A204.1 (cell line): ENCODE results near the gene FXYD7.
"Not testable (repeated sequence)": the region's sequence is repeated elsewhere in the genome, so short reads cannot be mapped to it uniquely, and the experiment has no call there.

Experiments
- FAIRE-seq: peaks from 2 replicates; lab custom pipeline; 2012; peaks lifted over from hg19 to GRCh38; lab: Jason Lieb, UNC

The FXYD7 gene

GRCh38 chr19:35167251-35168119 lies 24.4 kb downstream of the FXYD7 start:
- no peak for FAIRE-seq

GRCh38 chr19:35168196-35168595 lies 25.1 kb downstream of the FXYD7 start:
- FAIRE-seq: no peak

GRCh38 chr19:35169221-35169995 lies 26.4 kb downstream of the FXYD7 start:
- no peak for FAIRE-seq

GRCh38 chr19:35170359-35171061 lies 27.5 kb downstream of the FXYD7 start:
- no peak for FAIRE-seq

- no peak for FAIRE-seq
These were observed 28.7 kb downstream of the FXYD7 start for GRCh38 chr19:35171730-35172129.

GRCh38 chr19:35174226-35174625 lies 31.2 kb downstream of the FXYD7 start:
- no peak for FAIRE-seq

- no peak for FAIRE-seq
These were observed 33.1 kb downstream of the FXYD7 start for GRCh38 chr19:35176181-35176570.

GRCh38 chr19:35177377-35178274 lies 34.6 kb downstream of the FXYD7 start:
- no peak for FAIRE-seq

- no peak for FAIRE-seq
These were observed 35.6 kb downstream of the FXYD7 start for GRCh38 chr19:35178701-35179100.

GRCh38 chr19:35179830-35180229 lies 36.8 kb downstream of the FXYD7 start:
- no peak for FAIRE-seq

- FAIRE-seq: no peak
These were observed 38.3 kb downstream of the FXYD7 start for GRCh38 chr19:35181387-35181786.

GRCh38 chr19:35184267-35184666 lies 41.2 kb downstream of the FXYD7 start:
- no peak for FAIRE-seq

GRCh38 chr19:35184884-35185283 lies 41.8 kb downstream of the FXYD7 start:
- FAIRE-seq: no peak

GRCh38 chr19:35194012-35194984 lies 51.2 kb downstream of the FXYD7 start:
- FAIRE-seq: no peak

- FAIRE-seq: no peak
These were observed 52.8 kb downstream of the FXYD7 start for GRCh38 chr19:35195830-35196229.

GRCh38 chr19:35196861-35197260 lies 53.8 kb downstream of the FXYD7 start:
- FAIRE-seq: not testable (repeated sequence)

- FAIRE-seq: no peak
These were observed 56.4 kb downstream of the FXYD7 start for GRCh38 chr19:35199481-35199880.

- no peak for FAIRE-seq
These were observed 60.0 kb downstream of the FXYD7 start for GRCh38 chr19:35202722-35203688.
